HEK293 (cell line): ENCODE measurements around the gene ZNRF1.

Experiments
- CTCF ChIP-seq: fragments of 450-650 bp; formaldehyde crosslinking; IDR thresholded peaks from 2 replicates; pipeline ENCODE4 v1.5.1; 2016; ENCODE audit warnings: missing biosample characterization, missing genetic modification characterization
- HIC1 ChIP-seq: fragments of 450-650 bp; formaldehyde crosslinking; IDR thresholded peaks from 2 replicates; pipeline ENCODE4 v1.5.1; 2016; ENCODE audit warnings: missing biosample characterization, missing genetic modification characterization
- HOXA7 ChIP-seq: sonication (generic); formaldehyde crosslinking; IDR thresholded peaks from 2 replicates; pipeline ENCODE4 v1.8.1; 2022; ENCODE audit warnings: missing genetic modification reagents, borderline replicate concordance
- KLF1 ChIP-seq: fragments of 450-650 bp; formaldehyde crosslinking; IDR thresholded peaks from 2 replicates; pipeline ENCODE4 v1.5.1; 2016; ENCODE audit warnings: missing biosample characterization, missing genetic modification characterization
- KLF16 ChIP-seq: fragments of 450-650 bp; formaldehyde crosslinking; IDR thresholded peaks from 2 replicates; pipeline ENCODE4 v1.5.1; 2017; ENCODE audit warnings: missing biosample characterization, missing genetic modification characterization
- KLF17 ChIP-seq: fragments of 450-650 bp; formaldehyde crosslinking; IDR thresholded peaks from 2 replicates; pipeline ENCODE4 v1.5.1; 2016; ENCODE audit warnings: missing biosample characterization, missing genetic modification characterization
- KLF7 ChIP-seq: fragments of 450-650 bp; formaldehyde crosslinking; IDR thresholded peaks from 2 replicates; pipeline ENCODE4 v1.5.1; 2016; ENCODE audit warnings: missing biosample characterization, missing genetic modification characterization, borderline replicate concordance
- KLF9 ChIP-seq: fragments of 450-650 bp; formaldehyde crosslinking; IDR thresholded peaks from 2 replicates; pipeline ENCODE4 v1.5.1; 2016; ENCODE audit warnings: missing biosample characterization, missing genetic modification characterization, low read depth
- OVOL3 ChIP-seq: fragments of 450-650 bp; formaldehyde crosslinking; IDR thresholded peaks from 2 replicates; pipeline ENCODE4 v1.5.1; 2016; ENCODE audit warnings: missing biosample characterization, missing genetic modification characterization
- PATZ1 ChIP-seq: fragments of 450-650 bp; formaldehyde crosslinking; IDR thresholded peaks from 2 replicates; pipeline ENCODE4 v1.5.1; 2016; ENCODE audit warnings: missing biosample characterization, missing genetic modification characterization
- REPIN1 ChIP-seq: fragments of 450-650 bp; formaldehyde crosslinking; IDR thresholded peaks from 2 replicates; pipeline ENCODE4 v1.5.1; 2017; ENCODE audit warnings: missing biosample characterization, missing genetic modification characterization, low read depth
- REST ChIP-seq: fragments of 450-650 bp; formaldehyde crosslinking; IDR thresholded peaks from 2 replicates; pipeline ENCODE4 v1.5.1; 2016; ENCODE audit warnings: missing biosample characterization, missing genetic modification characterization
- SP7 ChIP-seq: fragments of 450-650 bp; formaldehyde crosslinking; IDR thresholded peaks from 2 replicates; pipeline ENCODE4 v1.5.1; 2016; ENCODE audit warnings: missing biosample characterization, missing genetic modification characterization
- ZBTB17 ChIP-seq: fragments of 450-650 bp; formaldehyde crosslinking; IDR thresholded peaks from 2 replicates; pipeline ENCODE4 v1.5.1; 2016; ENCODE audit warnings: missing biosample characterization, missing genetic modification characterization
- ZBTB26 ChIP-seq: fragments of 450-650 bp; formaldehyde crosslinking; optimal IDR thresholded peaks from 2 replicates; pipeline ENCODE3; 2016; ENCODE audit warnings: missing biosample characterization, mild to moderate bottlenecking, missing genetic modification characterization
- ZBTB44 ChIP-seq: fragments of 450-650 bp; IDR thresholded peaks from 2 replicates; pipeline ENCODE4 v1.5.1; 2018; ENCODE audit warnings: missing biosample characterization, mild to moderate bottlenecking, missing genetic modification characterization
- ZFP69B ChIP-seq: fragments of 450-650 bp; formaldehyde crosslinking; IDR thresholded peaks from 2 replicates; pipeline ENCODE4 v1.5.1; 2016; ENCODE audit warnings: missing biosample characterization, missing genetic modification characterization
- ZNF16 ChIP-seq: fragments of 450-650 bp; formaldehyde crosslinking; IDR thresholded peaks from 2 replicates; pipeline ENCODE4 v1.5.1; 2016; ENCODE audit warnings: low read depth, missing biosample characterization, missing genetic modification characterization
- ZNF184 ChIP-seq: fragments of 450-650 bp; IDR thresholded peaks from 2 replicates; pipeline ENCODE4 v1.5.1; 2018; ENCODE audit warnings: missing biosample characterization, mild to moderate bottlenecking, missing genetic modification characterization
- ZNF2 ChIP-seq: fragments of 450-650 bp; formaldehyde crosslinking; IDR thresholded peaks from 2 replicates; pipeline ENCODE4 v1.5.1; 2016; ENCODE audit warnings: missing biosample characterization, missing genetic modification characterization
- ZNF324 ChIP-seq: fragments of 450-650 bp; formaldehyde crosslinking; IDR thresholded peaks from 2 replicates; pipeline ENCODE4 v1.5.1; 2016; ENCODE audit warnings: missing biosample characterization, missing genetic modification characterization
- ZNF335 ChIP-seq: fragments of 450-650 bp; formaldehyde crosslinking; conservative IDR thresholded peaks from 2 replicates; pipeline ENCODE4 v1.5.1; 2016; ENCODE audit warnings: missing biosample characterization, missing genetic modification characterization
- ZNF561 ChIP-seq: fragments of 450-650 bp; IDR thresholded peaks from 2 replicates; pipeline ENCODE4 v1.5.1; 2018; ENCODE audit warnings: missing biosample characterization, missing genetic modification characterization, borderline replicate concordance
- ZNF660 ChIP-seq: fragments of 450-650 bp; IDR thresholded peaks from 2 replicates; pipeline ENCODE4 v1.5.1; 2018; ENCODE audit warnings: missing biosample characterization, mild to moderate bottlenecking, missing genetic modification characterization
- ZNF792 ChIP-seq: fragments of 450-650 bp; formaldehyde crosslinking; IDR thresholded peaks from 2 replicates; pipeline ENCODE4 v1.5.1; 2016; ENCODE audit warnings: missing biosample characterization, missing genetic modification characterization

Gene ZNRF1

GRCh38 chr16:75110637-75111513 lies 112.1 kb downstream of the ZNRF1 start (continued):
- TF ChIP-seq PATZ1 (0 out of 2 replicates have a peak, but pooled peaks have one; percentile 23), ZNF561 (tag by site-specific recombination) (0 out of 2 replicates have a peak, but pooled peaks have one; percentile 16), ZBTB17 (tag by site-specific recombination) (peak; percentile 90), ZNF324 (tag by site-specific recombination) (no peak), ZFP69B (tag by site-specific recombination) (0 out of 2 replicates have a peak, but pooled peaks have one; percentile 24), KLF9 (tag by site-specific recombination) (peak; percentile 90), KLF16 (peak; percentile 82), KLF1 (tag by site-specific recombination) (peak; percentile 93), HIC1 (tag by site-specific recombination) (peak; percentile 22; the same call in 1 of the 2 replicates), REPIN1 (no peak; the same call in 1 of the 2 replicates), REST (tag by site-specific recombination) (no peak), ZNF16 (tag by site-specific recombination) (no peak), KLF17 (tag by site-specific recombination) (peak; percentile 44; the same call in 1 of the 2 replicates), ZNF792 (tag by site-specific recombination) (0 out of 2 replicates have a peak, but pooled peaks have one; percentile 21), ZNF335 (peak; percentile 66), HOXA7 (CRISPR knock-in tag) (no peak), ZBTB44 (tag by site-specific recombination) (0 out of 2 replicates have a peak, but pooled peaks have one; percentile 32), ZNF184 (tag by site-specific recombination) (no peak), KLF7 (peak; percentile 81; the same call in 1 of the 2 replicates), SP7 (tag by site-specific recombination) (0 out of 2 replicates have a peak, but pooled peaks have one; percentile 41), ZNF660 (peak; percentile 66; the same call in 1 of the 2 replicates), ZNF2 (peak; percentile 64), CTCF (tag by site-specific recombination) (peak; percentile 94), OVOL3 (tag by site-specific recombination) (no peak), ZBTB26 (tag by site-specific recombination) (peak; percentile 20)
